ENCODE data around the gene NUBPL. TPM values are rescaled to one million over a fixed set of nuclear protein-coding genes. Genes with fewer than 3 reads are reported as not detected.
"Not testable (repeated sequence)": the region's sequence is repeated elsewhere in the genome, so short reads cannot be mapped to it uniquely, and the experiment has no call there.

NUBPL gene
- total RNA-seq, 1 donor from 2014 or later, result 19.5 TPM

DNA sequence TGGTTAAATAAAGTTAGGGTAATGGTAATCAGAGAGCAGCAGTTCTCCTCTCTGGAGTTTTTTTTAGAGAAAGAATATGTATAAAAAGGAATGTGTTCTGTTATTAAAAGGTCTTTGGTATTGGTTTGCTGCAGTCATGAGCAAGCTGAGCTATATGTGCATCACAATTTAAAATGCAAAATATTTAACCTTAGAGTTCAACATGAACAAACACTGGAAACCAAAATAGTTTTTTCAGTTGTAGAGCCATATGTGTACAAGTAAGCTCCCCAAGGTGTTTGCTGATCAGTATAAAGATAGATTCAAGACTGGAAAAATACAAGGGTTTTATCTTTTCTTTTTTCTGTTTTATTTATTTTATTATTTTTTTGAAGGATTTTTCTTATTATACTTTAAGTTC lies 245.0 kb downstream of the NUBPL start:
- Mint-ChIP-seq H3K4me3 (ENCODE audit: low read depth) (no peak overlapping the region), H3K4me1 (ENCODE audit: low read depth) (no peaks in the 10 kb centered on the region), H3K9me3 (ENCODE audit: low read depth) (peaks cover 6% of the 10 kb centered on the region), H3K27ac (no peak overlapping the region), H3K27me3 (no peaks in the 10 kb centered on the region), H3K36me3 (ENCODE audit: insufficient read depth) (peaks cover 5% of the 10 kb centered on the region)
- no peak for DNase-seq (ENCODE audit: low spot score, unreplicated experiment)
- TF ChIP-seq, protein P1, sequence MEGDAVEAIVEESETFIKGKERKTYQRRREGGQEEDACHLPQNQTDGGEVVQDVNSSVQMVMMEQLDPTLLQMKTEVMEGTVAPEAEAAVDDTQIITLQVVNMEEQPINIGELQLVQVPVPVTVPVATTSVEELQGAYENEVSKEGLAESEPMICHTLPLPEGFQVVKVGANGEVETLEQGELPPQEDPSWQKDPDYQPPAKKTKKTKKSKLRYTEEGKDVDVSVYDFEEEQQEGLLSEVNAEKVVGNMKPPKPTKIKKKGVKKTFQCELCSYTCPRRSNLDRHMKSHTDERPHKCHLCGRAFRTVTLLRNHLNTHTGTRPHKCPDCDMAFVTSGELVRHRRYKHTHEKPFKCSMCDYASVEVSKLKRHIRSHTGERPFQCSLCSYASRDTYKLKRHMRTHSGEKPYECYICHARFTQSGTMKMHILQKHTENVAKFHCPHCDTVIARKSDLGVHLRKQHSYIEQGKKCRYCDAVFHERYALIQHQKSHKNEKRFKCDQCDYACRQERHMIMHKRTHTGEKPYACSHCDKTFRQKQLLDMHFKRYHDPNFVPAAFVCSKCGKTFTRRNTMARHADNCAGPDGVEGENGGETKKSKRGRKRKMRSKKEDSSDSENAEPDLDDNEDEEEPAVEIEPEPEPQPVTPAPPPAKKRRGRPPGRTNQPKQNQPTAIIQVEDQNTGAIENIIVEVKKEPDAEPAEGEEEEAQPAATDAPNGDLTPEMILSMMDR (IDR thresholded peaks at IDR 0.05; ENCODE audit: unreplicated experiment), result no peak

DNA sequence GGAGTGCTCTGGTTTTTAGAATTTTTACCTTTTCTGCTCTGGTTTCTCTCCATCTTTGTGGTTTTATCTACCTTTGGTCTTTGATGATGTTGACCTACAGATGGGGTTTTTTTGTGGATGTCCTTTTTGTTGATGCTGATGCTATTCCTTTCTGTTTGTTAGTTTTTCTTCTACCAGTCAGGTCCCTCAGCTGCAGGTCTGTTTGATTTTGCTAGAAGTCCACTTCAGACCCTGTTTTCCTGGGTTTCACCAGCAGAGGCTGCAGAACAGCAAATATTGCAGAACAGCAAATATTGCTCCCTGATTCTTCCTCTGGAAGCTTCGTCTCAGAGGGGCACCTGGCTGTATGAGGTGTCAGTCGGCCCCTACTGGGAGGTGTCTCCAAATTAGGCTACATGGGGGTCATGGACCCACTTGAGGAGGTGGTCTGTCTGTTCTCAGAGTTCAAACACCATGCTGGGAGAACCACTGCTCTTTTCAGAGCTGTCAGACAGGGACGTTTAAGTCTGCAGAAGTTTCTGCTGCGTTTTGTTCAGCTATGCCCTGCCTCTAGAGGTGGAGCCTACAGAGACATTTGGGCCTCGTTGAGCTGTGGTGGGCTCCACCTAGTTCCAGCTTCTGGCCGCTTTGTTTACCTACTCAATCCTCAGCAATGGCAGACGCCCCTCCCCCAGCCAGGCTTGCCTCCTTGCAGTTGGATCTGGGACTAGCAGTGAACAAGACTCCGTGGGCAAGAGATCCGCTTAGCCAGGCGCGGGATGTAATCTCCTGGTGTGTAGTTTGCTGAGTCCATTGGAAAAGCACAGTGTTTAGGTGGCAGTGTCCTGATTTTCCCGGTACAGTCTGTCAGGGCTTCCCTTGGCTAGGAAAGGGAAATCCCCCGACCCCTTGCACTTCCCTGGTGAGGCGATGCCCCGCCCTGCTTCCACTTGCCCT lies 250.8 kb downstream of the NUBPL start:
- not testable (repeated sequence) for H3K4me1 Mint-ChIP-seq (ENCODE audit: low read depth); H3K27me3 Mint-ChIP-seq; H3K4me3 Mint-ChIP-seq (ENCODE audit: low read depth); H3K27ac Mint-ChIP-seq
- H3K36me3 Mint-ChIP-seq (ENCODE audit: insufficient read depth), result peaks cover 27% of the 10 kb centered on the region
- peaks cover 34% of the 10 kb centered on the region for H3K9me3 Mint-ChIP-seq (ENCODE audit: low read depth)
- peak; percentile 12 for DNase-seq (ENCODE audit: low spot score, unreplicated experiment)

DNA sequence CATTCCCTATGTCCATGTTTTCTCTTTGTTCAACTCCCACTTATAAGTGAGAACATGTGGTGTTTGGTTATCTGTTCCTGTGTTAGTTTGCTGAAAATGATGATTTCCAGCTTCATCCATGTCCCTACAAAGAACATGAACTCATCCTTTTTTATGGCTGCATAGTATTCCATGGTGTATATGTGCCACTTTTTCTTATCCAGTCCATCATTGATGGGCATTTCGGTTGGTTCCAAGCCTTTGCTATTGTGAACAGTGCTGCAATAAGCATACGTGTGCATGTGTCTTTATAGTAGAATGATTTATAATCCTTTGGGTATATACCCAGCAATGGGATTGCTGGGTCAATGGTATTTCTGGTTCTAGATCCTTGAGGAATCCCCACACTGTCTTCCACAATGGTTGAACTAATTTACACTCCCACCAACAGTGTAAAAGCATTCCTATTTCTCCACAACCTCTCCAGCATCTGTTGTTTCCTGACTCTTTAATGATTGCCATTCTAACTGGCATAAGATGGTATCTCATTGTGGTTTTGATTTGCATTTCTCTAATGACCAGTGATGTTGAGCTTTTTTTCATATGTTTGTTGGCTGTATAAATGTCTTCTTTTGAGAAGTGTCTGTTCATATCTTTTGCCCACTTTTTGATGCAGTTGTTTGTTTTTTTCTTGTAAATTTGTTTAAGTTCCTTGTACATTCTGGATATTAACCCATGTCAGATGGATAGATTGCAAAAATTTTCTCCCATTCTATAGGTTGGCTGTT lies 252.7 kb downstream of the NUBPL start:
- H3K4me1 Mint-ChIP-seq (ENCODE audit: low read depth); DNase-seq (ENCODE audit: low spot score, unreplicated experiment); H3K27ac Mint-ChIP-seq; H3K4me3 Mint-ChIP-seq (ENCODE audit: low read depth); H3K27me3 Mint-ChIP-seq: not testable (repeated sequence)
- Mint-ChIP-seq H3K9me3 (ENCODE audit: low read depth) (peaks cover 34% of the 10 kb centered on the region), H3K36me3 (ENCODE audit: insufficient read depth) (peaks cover 30% of the 10 kb centered on the region)

DNA sequence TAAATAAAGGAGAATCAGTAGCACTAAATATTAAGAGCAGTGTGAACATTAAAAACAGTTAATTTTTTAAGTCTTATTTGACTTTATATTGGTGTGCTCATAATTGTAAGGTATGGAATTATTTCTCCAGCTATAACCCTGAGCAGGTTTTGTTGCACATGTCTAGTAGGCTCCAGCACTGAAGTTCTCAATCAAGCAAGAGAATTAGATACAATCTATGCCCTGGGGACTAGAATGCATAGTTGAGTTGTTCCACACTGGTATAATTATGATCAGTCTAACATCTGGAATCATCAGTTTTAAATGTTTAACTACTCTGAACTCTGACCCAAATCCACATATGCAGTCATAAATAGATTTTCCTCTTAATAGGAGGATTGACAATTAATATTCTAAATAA lies 258.1 kb downstream of the NUBPL start:
- no peak overlapping the region for H3K4me3 Mint-ChIP-seq (ENCODE audit: low read depth)
- peaks cover 24% of the 10 kb centered on the region for H3K9me3 Mint-ChIP-seq (ENCODE audit: low read depth)
- no peak overlapping the region for H3K27ac Mint-ChIP-seq
- peaks cover 22% of the 10 kb centered on the region for H3K36me3 Mint-ChIP-seq (ENCODE audit: insufficient read depth)
- no peak for DNase-seq (ENCODE audit: low spot score, unreplicated experiment)
- TF ChIP-seq, protein P1 (IDR thresholded peaks at IDR 0.05; ENCODE audit: unreplicated experiment), result no peak
- no peaks in the 10 kb centered on the region for H3K4me1 Mint-ChIP-seq (ENCODE audit: low read depth)
- H3K27me3 Mint-ChIP-seq, result no peaks in the 10 kb centered on the region

DNA sequence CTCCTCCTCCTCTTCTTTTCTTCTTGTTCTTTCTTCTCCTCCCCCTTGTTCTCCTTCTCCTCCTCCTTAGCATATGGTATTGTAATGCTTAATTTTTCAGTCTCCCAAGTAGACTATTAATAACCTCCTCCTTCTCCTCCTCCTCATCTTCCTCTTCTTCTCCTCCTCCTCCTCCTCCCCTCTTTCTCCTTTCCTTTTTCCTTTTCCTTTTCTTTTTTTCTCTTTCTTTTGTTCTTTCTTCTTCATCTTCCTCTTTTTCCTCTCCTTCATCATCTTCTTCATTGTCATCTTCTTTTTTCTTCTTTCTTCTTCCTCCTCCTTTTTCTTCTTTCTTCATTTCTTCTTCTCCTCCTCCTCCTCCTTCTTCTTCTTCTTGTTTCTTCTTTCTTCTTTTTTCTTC lies 264.3 kb downstream of the NUBPL start:
- no peaks in the 10 kb centered on the region for H3K9me3 Mint-ChIP-seq (ENCODE audit: low read depth)
- H3K27ac Mint-ChIP-seq, result no peak overlapping the region
- H3K4me3 Mint-ChIP-seq (ENCODE audit: low read depth), result no peak overlapping the region
- TF ChIP-seq, protein P1 (IDR thresholded peaks at IDR 0.05; ENCODE audit: unreplicated experiment), result no peak
- no peaks in the 10 kb centered on the region for H3K27me3 Mint-ChIP-seq
- H3K4me1 Mint-ChIP-seq (ENCODE audit: low read depth), result peaks cover 3% of the 10 kb centered on the region
- no peak for DNase-seq (ENCODE audit: low spot score, unreplicated experiment)
- peaks cover 2% of the 10 kb centered on the region for H3K36me3 Mint-ChIP-seq (ENCODE audit: insufficient read depth)

DNA sequence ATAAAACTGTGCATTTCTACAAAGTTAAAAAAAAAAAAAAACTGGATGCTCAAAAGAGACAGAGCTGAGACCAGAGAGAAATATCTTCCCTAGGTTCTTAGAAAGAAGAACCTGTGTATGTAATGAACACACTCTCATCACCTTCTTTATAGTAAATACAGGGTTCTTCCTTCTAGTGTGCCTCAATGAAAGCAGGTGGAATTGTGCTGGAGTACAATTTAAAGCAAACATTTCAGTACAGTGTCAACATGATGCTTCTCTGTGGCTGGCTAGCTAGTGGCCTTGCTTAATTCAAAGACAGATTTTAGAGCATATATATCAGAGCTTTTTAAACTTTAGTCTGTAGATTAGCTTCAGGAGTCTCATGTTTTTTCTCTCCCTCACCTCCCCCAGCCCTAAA lies 266.1 kb downstream of the NUBPL start:
- TF ChIP-seq, protein P1 (IDR thresholded peaks at IDR 0.05; ENCODE audit: unreplicated experiment), result no peak

More for the DNA sequence above, 266.1 kb downstream of the NUBPL start:
- H3K4me1 Mint-ChIP-seq (ENCODE audit: low read depth), result peaks cover 3% of the 10 kb centered on the region
- no peaks in the 10 kb centered on the region for H3K9me3 Mint-ChIP-seq (ENCODE audit: low read depth)
- H3K4me3 Mint-ChIP-seq (ENCODE audit: low read depth), result no peak overlapping the region
- no peak overlapping the region for H3K27ac Mint-ChIP-seq
- H3K27me3 Mint-ChIP-seq, result no peaks in the 10 kb centered on the region
- H3K36me3 Mint-ChIP-seq (ENCODE audit: insufficient read depth), result no peaks in the 10 kb centered on the region
- no peak for DNase-seq (ENCODE audit: low spot score, unreplicated experiment)

Data from progenitor cell of endocrine pancreas (in vitro differentiated cells).